ENCODE results near the gene PER1. TPM values are rescaled to one million over a fixed set of nuclear protein-coding genes. Genes with fewer than 3 reads are reported as not detected.

The PER1 gene
- polyA plus RNA-seq, 3 donors: 14.5 to 21.8 (median 21.2) TPM

GRCh38 chr17:8167526-8167925 lies 15.3 kb upstream of the PER1 start:
- DNase-seq (ENCODE audit: low read depth in 3 of 3, low spot score in 2 of 3): no peak

- no peak for DNase-seq (ENCODE audit: low read depth in 3 of 3, low spot score in 2 of 3)
Measured at GRCh38 chr17:8166731-8167130, 14.5 kb upstream of the PER1 start.

- no peak for DNase-seq (ENCODE audit: low read depth in 3 of 3, low spot score in 2 of 3)
Measured at GRCh38 chr17:8164815-8165131, 12.6 kb upstream of the PER1 start.

GRCh38 chr17:8163978-8164814 lies 12.0 kb upstream of the PER1 start:
- no peak for DNase-seq (ENCODE audit: low read depth in 3 of 3, low spot score in 2 of 3)

DNA sequence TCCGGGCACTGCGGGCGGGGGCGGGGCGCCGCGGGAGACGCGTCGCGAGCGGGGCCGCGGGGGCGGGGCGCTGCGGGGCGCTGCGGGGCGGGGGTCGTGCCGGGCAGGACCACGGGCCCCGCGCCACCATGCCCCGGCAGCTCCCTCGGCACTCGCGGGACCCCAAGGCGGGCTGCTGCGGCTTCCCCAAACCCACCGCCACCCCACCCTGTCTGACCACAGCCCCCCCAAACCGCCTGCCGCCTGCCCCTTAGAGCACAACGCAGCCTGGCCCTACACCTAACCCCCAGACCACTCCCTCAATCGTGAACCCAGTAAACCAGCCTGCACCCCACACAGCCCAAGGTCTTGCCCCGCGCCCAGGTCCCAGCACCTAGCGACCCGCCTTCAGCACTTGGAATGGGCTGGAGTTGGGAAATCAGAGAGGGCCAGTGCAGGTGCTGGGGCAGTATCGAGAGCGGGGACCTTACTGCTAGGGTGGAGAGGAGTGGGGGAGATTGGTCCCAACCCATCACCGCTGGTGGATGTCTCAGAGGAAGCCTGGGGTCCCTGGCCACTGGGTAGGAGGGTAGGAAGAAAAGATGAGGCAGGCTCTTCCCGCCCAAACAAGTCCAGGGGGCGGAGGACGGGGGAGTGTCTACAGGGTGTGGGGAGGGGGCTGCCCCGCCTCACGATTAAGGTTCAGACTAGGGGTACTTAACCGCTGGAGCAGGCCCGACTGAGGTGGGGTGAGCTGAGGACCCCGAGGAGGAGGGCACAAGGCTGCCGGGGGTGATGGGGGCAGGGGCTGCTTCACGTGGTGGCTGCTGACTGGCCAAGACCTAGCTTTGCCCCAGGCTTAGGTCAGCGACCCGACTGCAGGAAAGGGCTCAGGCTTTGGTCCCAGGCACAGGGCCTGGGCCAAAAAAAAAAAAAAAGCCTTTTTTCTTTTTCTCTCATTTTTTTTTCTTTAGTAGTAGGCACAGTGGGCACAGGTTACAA lies 11.1 kb upstream of the PER1 start:
- no peak for DNase-seq (ENCODE audit: low read depth in 3 of 3, low spot score in 2 of 3)

GRCh38 chr17:8162233-8162996 lies 10.2 kb upstream of the PER1 start, which contains the start of gene VAMP2:
TSS of gene VAMP2 (minus strand) at chr17:8162948. CDS start at chr17:8162879, 69 bp downstream.
- DNase-seq (ENCODE audit: low read depth in 3 of 3, low spot score in 2 of 3): no peak

DNA sequence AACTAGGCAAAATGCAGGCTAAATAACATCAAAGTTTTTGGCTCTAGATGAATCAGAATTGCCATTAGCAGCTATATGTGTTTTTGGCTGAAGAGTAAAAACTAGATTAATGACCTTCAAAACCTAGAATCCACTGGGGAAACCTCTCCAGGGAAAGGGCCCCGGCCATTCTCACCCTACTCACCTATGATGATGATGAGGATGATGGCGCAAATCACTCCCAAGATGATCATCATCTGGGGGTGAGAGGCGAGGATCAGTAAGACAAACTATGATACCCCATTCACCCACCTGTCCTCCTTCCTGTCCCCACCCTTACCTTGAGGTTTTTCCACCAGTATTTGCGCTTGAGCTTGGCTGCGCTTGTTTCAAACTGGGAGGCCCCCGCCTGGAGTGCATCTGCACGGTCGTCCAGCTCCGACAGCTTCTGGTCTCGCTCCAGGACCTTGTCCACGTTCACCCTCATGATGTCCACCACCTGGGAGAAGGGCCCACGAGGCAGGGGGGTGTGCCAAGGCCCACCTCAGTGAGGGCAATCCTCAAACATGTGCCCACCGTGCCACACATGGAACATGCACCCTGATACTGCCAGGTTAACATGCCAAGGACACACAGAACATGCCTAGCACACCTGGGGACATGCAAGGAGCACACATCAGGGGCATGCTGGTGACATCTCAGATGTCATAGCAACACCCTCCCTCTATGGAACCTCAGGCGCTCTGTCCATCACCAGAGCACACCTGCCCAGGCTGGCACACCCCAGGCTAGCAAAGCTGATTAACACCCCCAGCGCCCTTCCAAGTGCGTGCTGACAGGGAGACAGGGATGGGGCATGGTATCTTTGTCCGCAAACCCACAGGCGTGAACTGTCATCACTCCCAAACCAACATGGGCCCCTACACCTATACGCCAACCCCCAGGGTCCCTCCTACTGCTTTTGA lies 9.4 kb upstream of the PER1 start:
- DNase-seq (ENCODE audit: low read depth in 3 of 3, low spot score in 2 of 3): no peak

GRCh38 chr17:8160741-8161221 lies 8.6 kb upstream of the PER1 start:
- no peak for DNase-seq (ENCODE audit: low read depth in 3 of 3, low spot score in 2 of 3)

GRCh38 chr17:8160224-8160577 lies 8.0 kb upstream of the PER1 start:
- DNase-seq (ENCODE audit: low read depth in 3 of 3, low spot score in 2 of 3): no peak

- DNase-seq (ENCODE audit: low read depth in 3 of 3, low spot score in 2 of 3): no peak
Measured at GRCh38 chr17:8159459-8160223, 7.4 kb upstream of the PER1 start.

DNA sequence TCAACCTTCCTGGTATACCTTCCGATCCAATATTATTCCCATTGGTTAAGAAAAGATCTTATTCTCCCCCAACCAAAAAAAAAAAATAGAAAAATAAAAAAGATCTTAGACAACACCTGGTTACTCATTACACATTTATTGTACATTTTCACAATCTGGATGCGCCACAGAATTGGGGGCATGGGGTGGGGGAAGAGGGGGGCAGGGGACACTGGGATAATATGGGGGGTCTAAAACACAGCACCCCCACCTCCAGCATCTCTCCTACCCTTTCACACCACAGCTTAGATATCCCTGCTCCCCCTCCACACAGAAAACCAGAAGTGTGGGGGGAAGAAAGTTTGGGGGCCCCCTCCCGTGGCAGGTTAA lies 6.8 kb upstream of the PER1 start:
- DNase-seq (ENCODE audit: low read depth in 3 of 3, low spot score in 2 of 3): no peak

DNA sequence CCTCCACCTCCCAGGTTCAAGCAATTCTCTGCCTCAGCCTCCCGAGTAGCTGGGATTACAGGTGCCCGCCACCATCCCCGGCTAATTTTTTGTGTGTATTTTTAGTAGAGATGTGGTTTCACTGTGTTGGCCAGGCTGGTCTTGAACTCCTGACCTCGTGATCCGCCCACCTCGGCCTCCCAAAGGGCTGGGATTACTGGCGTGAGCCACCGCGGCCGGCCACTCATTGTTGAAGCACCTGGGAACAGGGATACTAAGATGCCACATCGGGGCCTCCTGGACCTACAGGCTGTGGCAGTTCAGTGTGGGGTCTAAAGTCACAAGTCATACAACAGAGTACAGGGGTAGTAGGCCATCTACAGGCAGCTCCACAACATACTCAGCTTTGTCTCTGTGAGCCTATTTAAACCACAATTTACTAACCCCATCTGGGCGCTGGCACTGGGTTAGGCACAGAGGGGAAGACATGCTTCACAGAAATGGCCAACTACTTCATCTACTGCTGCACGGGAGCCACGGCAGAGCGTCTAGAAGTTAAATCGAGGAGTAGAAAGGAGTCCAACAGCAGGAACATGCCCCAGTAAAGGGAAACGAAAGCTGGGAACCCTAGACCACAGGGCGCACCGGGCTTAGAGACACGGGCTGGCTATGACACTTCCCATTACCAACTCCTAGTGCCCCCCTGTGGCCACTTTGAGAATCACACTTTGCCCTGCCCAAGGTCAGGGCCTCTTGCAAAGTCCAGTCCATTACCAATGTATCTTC lies 6.2 kb upstream of the PER1 start:
- DNase-seq (ENCODE audit: low read depth in 3 of 3, low spot score in 2 of 3): no peak

DNA sequence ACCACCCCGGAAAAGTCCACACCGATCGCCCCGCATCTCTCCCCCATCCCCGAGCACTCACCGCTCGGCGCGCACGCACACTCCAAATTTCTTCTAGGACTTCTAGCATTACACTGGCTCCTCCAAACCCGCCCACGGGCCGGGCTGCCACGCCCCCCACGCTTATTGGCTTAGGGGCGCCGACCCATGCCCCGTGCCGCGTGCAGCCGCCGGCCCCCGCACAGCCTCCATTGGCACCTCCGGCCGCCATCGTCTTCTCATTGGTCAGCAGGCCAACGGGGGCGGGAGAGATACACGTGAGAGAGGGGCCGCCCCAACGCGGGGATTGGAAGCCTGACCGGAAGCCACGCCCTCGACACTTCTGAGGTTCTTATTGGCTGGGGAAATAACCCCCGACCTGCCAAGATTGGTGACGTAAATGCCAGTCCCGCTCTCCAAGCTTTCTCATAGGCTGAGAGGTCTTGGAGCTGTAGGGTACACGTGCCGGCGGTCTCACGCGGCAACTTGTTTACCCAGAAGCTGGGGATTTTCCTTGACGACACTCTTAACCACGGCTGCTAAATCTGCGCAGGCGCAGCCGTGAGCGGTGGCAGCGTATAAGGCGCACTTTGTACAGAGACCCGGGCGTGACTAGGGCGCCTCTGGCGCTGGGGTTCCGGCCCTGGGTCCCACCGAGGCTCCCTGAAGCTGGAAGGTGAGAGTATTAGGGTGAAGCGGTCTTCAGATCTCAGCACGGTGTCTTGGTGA lies 4.2 kb upstream of the PER1 start:
- DNase-seq (ENCODE audit: low read depth in 3 of 3, low spot score in 2 of 3): peak; percentile 99 to 100 (median 100)

DNA sequence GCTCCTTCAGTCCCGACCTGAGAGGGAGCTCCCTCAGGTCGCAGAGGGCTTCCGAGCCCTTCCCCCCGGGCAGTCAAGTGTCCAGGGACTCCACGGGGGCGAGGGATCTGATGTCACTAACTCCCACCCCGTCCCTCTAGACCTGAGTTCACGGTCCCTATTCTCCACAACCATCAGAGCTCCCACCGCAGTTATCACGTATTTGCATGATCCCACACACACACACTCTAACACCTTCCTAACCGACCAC lies 3.7 kb upstream of the PER1 start:
- no peak for DNase-seq (ENCODE audit: low read depth in 3 of 3, low spot score in 2 of 3)

GRCh38 chr17:8155231-8155995 lies 3.2 kb upstream of the PER1 start:
- no peak for DNase-seq (ENCODE audit: low read depth in 3 of 3, low spot score in 2 of 3)

DNA sequence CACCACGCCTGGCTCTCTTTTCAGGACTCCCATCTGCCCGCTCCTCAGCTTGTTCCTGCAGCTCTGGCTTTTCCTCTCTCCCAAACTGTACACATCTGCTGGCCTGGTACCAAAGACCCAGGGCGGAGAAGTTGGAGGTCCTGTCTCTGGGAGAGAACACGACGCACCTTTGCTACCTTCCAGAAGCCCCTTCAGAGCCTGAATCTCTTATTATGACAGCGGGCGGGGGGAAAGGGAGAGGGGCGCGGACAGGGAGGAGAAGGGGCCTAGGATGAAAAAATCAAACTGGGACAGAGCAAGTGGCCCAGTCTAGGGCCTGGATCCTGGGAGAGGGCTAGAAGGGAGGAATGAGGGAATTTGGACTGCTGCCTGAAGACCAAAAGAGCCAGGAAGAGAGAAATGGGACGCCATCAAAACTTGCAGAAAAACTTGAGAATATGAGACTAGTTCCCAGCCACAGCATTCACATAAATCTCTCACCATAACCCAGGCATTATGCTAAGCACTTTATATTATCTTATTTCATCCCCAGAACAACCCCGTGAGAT lies 2.5 kb upstream of the PER1 start:
- no peak for DNase-seq (ENCODE audit: low read depth in 3 of 3, low spot score in 2 of 3)
